Hepatocyte (in vitro differentiated cells): ENCODE measurements around the gene EIF4B. TPM values are rescaled to one million over a fixed set of nuclear protein-coding genes. Genes with fewer than 3 reads are reported as not detected.

ENCODE experiments used
- DNase-seq: peaks from one replicate; pipeline ENCODE4 v3.0.0-alpha.2; 2016; ENCODE audit warnings: low spot score
- H2AFZ ChIP-seq: fragments of 200-600 bp; sonication (generic); 2 replicates; pipeline ENCODE4 v1.6.0; 2016; ENCODE audit warnings: antibody characterized with exemption, mild to moderate bottlenecking
- H3K27ac ChIP-seq: fragments of 200-600 bp; sonication (generic); 2 replicates; pipeline ENCODE4 v1.5.1; 2016; ENCODE audit warnings: mild to moderate bottlenecking
- H3K27me3 ChIP-seq: fragments of 200-600 bp; sonication (generic); 2 replicates; pipeline ENCODE4 v1.6.1; 2016
- H3K36me3 ChIP-seq: fragments of 200-600 bp; sonication (generic); replicated peaks from 2 replicates; pipeline ENCODE4 v1.5.1; 2016; ENCODE audit warnings: low read depth; ENCODE audit not compliant: insufficient read depth
- H3K4me1 ChIP-seq: fragments of 200-600 bp; sonication (generic); 2 replicates; pipeline ENCODE4 v1.5.1; 2016; ENCODE audit warnings: mild to moderate bottlenecking, moderate library complexity; ENCODE audit not compliant: insufficient read depth
- H3K4me2 ChIP-seq: fragments of 200-600 bp; sonication (generic); 2 replicates; pipeline ENCODE4 v1.6.0; 2016
- H3K4me3 ChIP-seq: fragments of 200-600 bp; sonication (generic); 2 replicates; pipeline ENCODE4 v1.5.1; 2016; ENCODE audit warnings: mild to moderate bottlenecking
- H3K79me2 ChIP-seq: fragments of 200-600 bp; sonication (generic); 2 replicates; pipeline ENCODE4 v1.6.0; 2017; ENCODE audit warnings: mild to moderate bottlenecking
- H3K9me2 ChIP-seq: fragments of 200-600 bp; sonication (generic); replicated peaks from 2 replicates; pipeline ENCODE4 v1.6.0; 2017; ENCODE audit warnings: mild to moderate bottlenecking; ENCODE audit not compliant: insufficient read depth
- H3K9me3 ChIP-seq: fragments of 200-600 bp; sonication (generic); 2 replicates; pipeline ENCODE4 v1.5.1; 2016; ENCODE audit warnings: low read depth, mild to moderate bottlenecking
- H4K20me1 ChIP-seq: fragments of 200-600 bp; sonication (generic); 2 replicates; pipeline ENCODE4 v1.6.0; 2016; ENCODE audit warnings: mild to moderate bottlenecking; ENCODE audit not compliant: insufficient read depth, poor library complexity, severe bottlenecking
- EZH2 ChIP-seq: fragments of 200-600 bp; sonication (generic); IDR thresholded peaks from 2 replicates; pipeline ENCODE4 v1.6.1; 2016; ENCODE audit warnings: antibody characterized with exemption, mild to moderate bottlenecking, borderline replicate concordance
- EZH2phosphoT487 ChIP-seq: fragments of 200-600 bp; sonication (generic); IDR thresholded peaks from one replicate; pipeline ENCODE4 v1.6.1; 2018; ENCODE audit warnings: antibody characterized with exemption, mild to moderate bottlenecking, low read depth, moderate library complexity; ENCODE audit not compliant: unreplicated experiment, severe bottlenecking
- WGBS: methylation state at CpG from one replicate; pipeline ENCODE4 v1.1.6; 2016; ENCODE audit warnings: low lambda C conversion rate; ENCODE audit errors: missing lambda C conversion rate; 5-methylcytosine and 5-hydroxymethylcytosine counted together
- polyA plus RNA-seq: library from polyadenylated mRNA; unstranded; fragments of >200 nt; fragmentation: Nextera tagmentation; extraction: Ambion mirVana; gene quantifications from 2 replicates; pipeline ENCODE4 v1.2.1, GENCODE V29; 2016
- total RNA-seq: library from RNA; depleted of rRNA; stranded (reverse); fragments of >200 nt; gene quantifications from 2 replicates; pipeline ENCODE4 v1.2.3, GENCODE V29; 2014
- TF ChIP-seq, protein P1 (sequence below): fragments of 200-600 bp; sonication (generic); IDR thresholded peaks from 2 replicates; pipeline ENCODE4 v1.5.1; 2016; ENCODE audit warnings: antibody characterized with exemption, mild to moderate bottlenecking; ENCODE audit not compliant: poor library complexity

The EIF4B gene
- total and polyA plus RNA-seq, 2 experiments from 2014 or later: 53.5 to 435 TPM

DNA sequence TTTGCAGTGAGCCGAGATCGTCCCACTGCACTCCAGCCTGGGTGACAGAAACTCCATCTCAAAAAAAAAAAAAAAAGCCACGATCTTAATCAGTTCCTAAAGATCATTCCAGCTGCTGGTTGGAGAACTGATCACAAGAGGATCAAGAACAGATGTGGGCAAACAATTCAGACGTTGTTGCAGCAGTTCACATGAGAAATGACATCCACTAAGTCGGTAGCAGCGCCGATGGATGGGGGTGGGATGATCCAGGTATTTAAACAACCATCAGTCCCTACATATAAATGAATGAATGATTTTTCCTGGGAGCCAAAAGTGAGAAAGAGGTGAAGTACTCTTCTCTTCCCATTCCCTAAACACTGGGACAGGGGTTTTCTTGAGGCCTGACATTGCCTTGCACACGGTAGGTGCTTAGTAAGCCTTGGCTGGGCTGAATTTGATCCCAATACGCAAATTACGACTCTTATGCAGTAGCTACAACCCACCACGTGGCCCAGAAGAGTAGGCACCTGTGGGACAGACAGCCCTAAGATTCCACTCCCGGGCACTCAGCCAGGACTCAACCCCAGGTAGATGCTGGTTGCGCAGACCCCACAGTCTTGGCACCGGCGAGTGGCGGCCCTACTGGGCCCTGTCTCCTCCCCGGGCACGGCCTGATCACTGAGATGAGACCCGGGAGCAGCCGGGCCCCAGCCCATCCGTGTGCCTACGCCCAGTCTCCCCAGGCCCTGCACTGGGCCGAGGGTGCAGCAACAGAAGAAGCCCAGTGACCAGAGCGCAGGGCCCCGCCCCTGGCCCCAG lies 72.4 kb downstream of the EIF4B start:
- H3K27ac ChIP-seq: peak overlapping the region; percentile 93
- H3K4me2 ChIP-seq: peak overlapping the region; percentile 85
- no peaks in the 10 kb centered on the region for H3K36me3 ChIP-seq
- no peaks in the 10 kb centered on the region for H3K9me3 ChIP-seq
- H4K20me1 ChIP-seq: no peaks in the 10 kb centered on the region
- DNase-seq: no peak
- peaks cover 19% of the 10 kb centered on the region for H3K4me1 ChIP-seq
- WGBS: 22% methylated on average over 24 of the region's 25 CpGs
- H3K27me3 ChIP-seq: no peaks in the 10 kb centered on the region
- H3K9me2 ChIP-seq: no peaks in the 10 kb centered on the region
- H2AFZ ChIP-seq: peak overlapping the region; percentile 38
- no peak for TF ChIP-seq EZH2
- TF ChIP-seq EZH2phosphoT487: no peak
- TF ChIP-seq, protein P1, sequence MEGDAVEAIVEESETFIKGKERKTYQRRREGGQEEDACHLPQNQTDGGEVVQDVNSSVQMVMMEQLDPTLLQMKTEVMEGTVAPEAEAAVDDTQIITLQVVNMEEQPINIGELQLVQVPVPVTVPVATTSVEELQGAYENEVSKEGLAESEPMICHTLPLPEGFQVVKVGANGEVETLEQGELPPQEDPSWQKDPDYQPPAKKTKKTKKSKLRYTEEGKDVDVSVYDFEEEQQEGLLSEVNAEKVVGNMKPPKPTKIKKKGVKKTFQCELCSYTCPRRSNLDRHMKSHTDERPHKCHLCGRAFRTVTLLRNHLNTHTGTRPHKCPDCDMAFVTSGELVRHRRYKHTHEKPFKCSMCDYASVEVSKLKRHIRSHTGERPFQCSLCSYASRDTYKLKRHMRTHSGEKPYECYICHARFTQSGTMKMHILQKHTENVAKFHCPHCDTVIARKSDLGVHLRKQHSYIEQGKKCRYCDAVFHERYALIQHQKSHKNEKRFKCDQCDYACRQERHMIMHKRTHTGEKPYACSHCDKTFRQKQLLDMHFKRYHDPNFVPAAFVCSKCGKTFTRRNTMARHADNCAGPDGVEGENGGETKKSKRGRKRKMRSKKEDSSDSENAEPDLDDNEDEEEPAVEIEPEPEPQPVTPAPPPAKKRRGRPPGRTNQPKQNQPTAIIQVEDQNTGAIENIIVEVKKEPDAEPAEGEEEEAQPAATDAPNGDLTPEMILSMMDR: no peak
- peaks cover 12% of the 10 kb centered on the region for H3K79me2 ChIP-seq
- H3K4me3 ChIP-seq: peak overlapping the region; percentile 15

DNA sequence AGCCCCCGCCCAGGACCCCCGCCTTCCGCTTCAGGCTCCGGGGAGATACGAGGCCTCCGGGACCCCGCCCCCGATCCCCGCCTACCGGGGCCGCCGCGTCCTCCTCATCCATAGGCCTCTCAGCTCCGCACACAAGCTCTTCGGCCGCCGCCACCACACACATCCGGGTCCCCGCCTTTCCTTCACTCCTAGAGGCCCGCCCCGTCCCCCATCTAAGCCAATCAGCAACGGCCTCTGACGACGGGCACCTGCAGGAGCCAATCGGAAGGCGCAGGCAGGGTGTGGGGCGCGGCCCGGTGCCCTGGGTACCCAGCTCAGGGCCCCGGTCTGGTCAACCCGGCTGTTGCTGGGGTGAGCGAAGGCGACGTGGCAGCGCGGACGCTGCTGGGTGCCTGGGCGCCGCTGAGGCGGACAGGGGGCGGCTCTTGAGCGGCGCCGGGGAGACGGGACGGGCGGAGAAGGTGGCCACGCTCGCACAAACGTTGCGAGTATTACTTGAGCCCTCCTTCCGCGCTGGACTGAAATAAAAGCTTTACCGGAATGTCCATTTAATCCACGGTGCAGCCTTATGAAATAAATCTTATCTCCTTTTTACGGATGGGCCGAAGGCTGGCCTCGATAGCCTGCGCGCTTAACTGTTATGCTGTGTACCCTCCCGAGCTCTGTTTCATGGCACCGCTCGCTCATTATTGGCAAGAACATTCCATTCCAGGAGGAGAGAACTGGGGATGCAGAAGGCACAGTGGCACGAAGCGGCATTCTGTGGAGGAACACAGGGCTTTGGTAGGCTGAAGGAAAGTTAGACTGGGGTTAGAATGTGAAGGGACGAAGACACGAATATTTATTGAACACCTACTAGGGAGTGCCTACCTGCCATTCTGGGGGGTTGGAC lies 73.2 kb downstream of the EIF4B start, which contains the start of gene SPRYD3:
Gene SPRYD3 (minus strand): TSS at position 165 of the 892 bp plus-strand sequence. CDS start 57 bp downstream, at position 108.
- Histone ChIP-seq H3K4me1 (peaks cover 19% of the 10 kb centered on the region), H3K4me3 (peak within 1 kb of the TSS; percentile 30), H3K36me3 (no peaks in the 10 kb centered on the region), H3K4me2 (peak within 1 kb of the TSS; percentile 85), H4K20me1 (no peaks in the 10 kb centered on the region), H3K9me2 (no peaks in the 10 kb centered on the region), H3K79me2 (peaks cover 12% of the 10 kb centered on the region), H3K9me3 (no peaks in the 10 kb centered on the region), H3K27ac (peak within 1 kb of the TSS; percentile 93), H3K27me3 (no peaks in the 10 kb centered on the region), H2AFZ (peak within 1 kb of the TSS; percentile 55)
- TF ChIP-seq EZH2phosphoT487 (no peak), EZH2 (no peak)
- TF ChIP-seq, protein P1: no peak
- peak; percentile 98 for DNase-seq
- WGBS: 3% methylated on average over 53 of the region's 67 CpGs

DNA sequence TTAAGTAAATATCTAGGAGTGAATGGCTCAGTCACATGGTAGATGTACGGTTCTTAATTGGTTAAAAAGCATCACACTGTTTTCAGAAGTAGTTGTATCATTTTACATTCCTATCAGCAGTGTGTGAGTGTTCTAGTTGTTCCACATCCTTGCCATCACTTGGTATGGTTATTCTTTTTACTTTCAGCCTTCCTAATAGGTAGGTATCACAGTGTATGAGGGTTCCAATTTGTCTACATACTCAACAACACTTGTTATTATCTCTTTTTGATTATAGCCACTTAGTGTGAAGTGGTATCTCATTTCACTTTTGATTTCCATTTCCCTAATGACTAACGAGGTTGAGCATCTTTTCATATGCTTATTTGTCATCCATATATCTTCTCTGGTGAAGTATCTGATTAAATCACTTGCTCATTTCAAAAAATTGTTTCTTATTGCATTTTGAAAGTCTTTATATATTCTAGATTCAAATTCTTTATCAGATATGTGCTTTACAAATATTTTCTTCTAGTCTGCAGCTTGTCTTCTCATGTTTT lies 76.5 kb downstream of the EIF4B start:
- H3K79me2 ChIP-seq: peaks cover 8% of the 10 kb centered on the region
- no peak overlapping the region for H3K27ac ChIP-seq
- no peaks in the 10 kb centered on the region for H4K20me1 ChIP-seq
- no peaks in the 10 kb centered on the region for H3K27me3 ChIP-seq
- H3K9me3 ChIP-seq: no peaks in the 10 kb centered on the region
- no peaks in the 10 kb centered on the region for H3K9me2 ChIP-seq
- no peak overlapping the region for H3K4me3 ChIP-seq
- 84% methylated on average over 2 of the region's 2 CpGs for WGBS
- H3K4me2 ChIP-seq: no peak overlapping the region
- TF ChIP-seq, protein P1: no peak
- TF ChIP-seq EZH2 (no peak), EZH2phosphoT487 (no peak)
- H2AFZ ChIP-seq: no peak overlapping the region
- no peaks in the 10 kb centered on the region for H3K36me3 ChIP-seq
- DNase-seq: no peak
- peaks cover 19% of the 10 kb centered on the region for H3K4me1 ChIP-seq
